Right lobe of liver (tissue), 6 donors: ENCODE measurements around the gene PPM1H. TPM values are rescaled to one million over a fixed set of nuclear protein-coding genes. Genes with fewer than 3 reads are reported as not detected.

Experiments used
- ATAC-seq, 4 donors: fragments of 200-7000 bp; cut with Tn5 transposase; one replicate each; pipeline ENCODE4 v1.9.1; 2020; ENCODE audit warnings: mild to moderate bottlenecking in 4 of 4, moderate library complexity in 4 of 4
- DNase-seq, 3 donors: peaks; one replicate each; pipeline ENCODE4 v3.0.0-alpha.2; 2020
- H3K27ac ChIP-seq, 3 donors: fragments of 200-600 bp; one replicate each; pipeline ENCODE4 v1.8.0; 2022
- H3K27me3 ChIP-seq, 2 donors: fragments of 200-600 bp; one replicate each; pipeline ENCODE4 v1.8.0; 2022
- H3K36me3 ChIP-seq, 4 donors: fragments of 200-600 bp; sonication (generic) in 1 of 4; one replicate each; pipeline versions ENCODE4 v1.5.1 to v1.8.0; 2017 to 2022; ENCODE audit warnings: control low read depth in 1 of 4
- H3K4me1 ChIP-seq, 4 donors: fragments of 200-600 bp; sonication (generic) in 1 of 4; one replicate each; pipeline versions ENCODE4 v1.5.1 to v1.8.0; 2017 to 2022; ENCODE audit warnings: control low read depth in 1 of 4
- H3K4me3 ChIP-seq, 3 donors: fragments of 200-600 bp; one replicate each; pipeline ENCODE4 v1.8.0; 2022
- H3K9me3 ChIP-seq, 4 donors: fragments of 200-600 bp; sonication (generic) in 1 of 4; one replicate each; pipeline versions ENCODE4 v1.5.1 to v1.8.0; 2017 to 2022; ENCODE audit warnings: control low read depth in 1 of 4
- POLR2A ChIP-seq: fragments of 450-650 bp; IDR thresholded peaks from one replicate; pipeline ENCODE4 v1.6.1; 2017; ENCODE audit warnings: antibody characterized with exemption, mild to moderate bottlenecking
- WGBS: methylation state at CpG from one replicate; pipeline ENCODE4 v1.1.6; 2018; ENCODE audit warnings: low coverage, low lambda C conversion rate; ENCODE audit not compliant: insufficient coverage; ENCODE audit errors: missing lambda C conversion rate; 5-methylcytosine and 5-hydroxymethylcytosine counted together
- intact Hi-C, 2 donors: fragments of 100-400 bp; cut with DNase I; formaldehyde crosslinking; loops; one replicate each; pipeline versions ENCODE4 v1.11.2 to v1.14.1; 2022
- total RNA-seq, 6 experiments: library from RNA; depleted of rRNA in 2 of 6; stranded (reverse); fragments of >200 nt in 2 of 6; fragmentation: NEBNext Ultra II Directional in 3 of 6; extraction: Animal tissue kit (Norgen Biotek cat#: 25700) in 3 of 6; gene quantifications; one replicate each; pipeline versions ENCODE4 v1.1.0 to v1.2.4, GENCODE V29; 2016 to 2023
- TF ChIP-seq, protein P1 (sequence below), 4 donors: fragments of 200-600 bp in 3 of 4; fragments of 450-650 bp in 1 of 4; IDR thresholded peaks; one replicate each; pipeline versions ENCODE4 v1.5.1 to v1.8.0; 2016 to 2022; ENCODE audit warnings: antibody characterized with exemption in 4 of 4, mild to moderate bottlenecking in 2 of 4
- donor health status: DM: no; HTN: yes; CAD: no.
- donor health status: DM: no; HTN: no; CAD: no.
- donor health status: DM: no; HTN: no; CAD: no.
- donor health status: DM: no; HTN: yes; CAD: no.
- donor health status: DM: no; HTN: yes; CAD: no.

Gene PPM1H
- total RNA-seq, 6 experiments from 2014 or later: 3.8 to 9.2 (median 6.5) TPM

DNA sequence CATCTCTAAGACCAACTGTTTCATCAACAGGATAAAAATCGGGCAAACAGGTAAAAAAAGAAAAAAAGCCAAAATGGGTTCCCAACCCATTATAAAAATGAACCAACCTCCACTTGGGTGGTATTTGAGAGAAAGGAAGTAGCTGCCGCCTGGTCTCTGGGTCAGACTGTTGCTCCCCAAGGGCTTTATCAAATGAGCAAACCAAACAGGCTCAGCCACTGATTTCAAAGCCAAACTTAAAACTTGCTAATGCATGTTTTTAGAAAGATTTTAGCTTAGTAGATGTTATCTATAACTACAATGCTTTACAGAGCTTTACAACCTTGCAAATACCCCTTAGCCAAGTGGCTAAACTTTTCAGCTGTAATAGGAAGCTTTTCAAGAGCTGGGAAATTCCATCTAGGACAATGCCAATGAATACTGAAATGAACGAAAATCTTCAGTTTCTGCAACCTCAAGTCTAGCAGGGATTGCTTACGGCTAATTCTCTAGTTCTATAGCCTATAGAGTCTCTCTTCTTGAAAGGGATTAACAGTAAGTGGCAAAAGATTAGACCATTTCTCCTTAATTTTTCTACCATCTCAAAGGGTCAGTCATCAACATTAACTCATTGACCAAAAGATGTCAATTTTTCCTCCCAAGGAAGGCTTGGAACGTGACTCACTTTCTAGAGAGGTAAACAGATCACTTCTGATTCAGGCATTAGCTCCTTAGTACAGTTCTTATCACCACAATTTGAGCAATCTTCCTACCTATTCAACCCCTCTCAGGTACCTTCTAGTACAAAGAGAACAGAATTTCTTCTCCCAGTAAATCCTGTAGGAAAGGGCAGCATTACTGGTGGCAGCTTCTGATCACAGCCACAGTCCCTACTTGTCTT is 4.2 kb downstream of the PPM1H start:
- Histone ChIP-seq H3K27ac (no peak overlapping the region), H3K9me3 (no peaks in the 10 kb centered on the region), H3K4me3 (no peak overlapping the region), H3K27me3 (no peaks in the 10 kb centered on the region), H3K4me1 (peaks cover 0 to 6% (median 0%) of the 10 kb centered on the region in 4 donors), H3K36me3 (no peaks in the 10 kb centered on the region)
- WGBS: 74% methylated on average over 5 of the region's 5 CpGs
- intact Hi-C loops: no loop called here
- TF ChIP-seq, protein P1, sequence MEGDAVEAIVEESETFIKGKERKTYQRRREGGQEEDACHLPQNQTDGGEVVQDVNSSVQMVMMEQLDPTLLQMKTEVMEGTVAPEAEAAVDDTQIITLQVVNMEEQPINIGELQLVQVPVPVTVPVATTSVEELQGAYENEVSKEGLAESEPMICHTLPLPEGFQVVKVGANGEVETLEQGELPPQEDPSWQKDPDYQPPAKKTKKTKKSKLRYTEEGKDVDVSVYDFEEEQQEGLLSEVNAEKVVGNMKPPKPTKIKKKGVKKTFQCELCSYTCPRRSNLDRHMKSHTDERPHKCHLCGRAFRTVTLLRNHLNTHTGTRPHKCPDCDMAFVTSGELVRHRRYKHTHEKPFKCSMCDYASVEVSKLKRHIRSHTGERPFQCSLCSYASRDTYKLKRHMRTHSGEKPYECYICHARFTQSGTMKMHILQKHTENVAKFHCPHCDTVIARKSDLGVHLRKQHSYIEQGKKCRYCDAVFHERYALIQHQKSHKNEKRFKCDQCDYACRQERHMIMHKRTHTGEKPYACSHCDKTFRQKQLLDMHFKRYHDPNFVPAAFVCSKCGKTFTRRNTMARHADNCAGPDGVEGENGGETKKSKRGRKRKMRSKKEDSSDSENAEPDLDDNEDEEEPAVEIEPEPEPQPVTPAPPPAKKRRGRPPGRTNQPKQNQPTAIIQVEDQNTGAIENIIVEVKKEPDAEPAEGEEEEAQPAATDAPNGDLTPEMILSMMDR (IDR thresholded peaks at IDR 0.05): no peak
- no peak for TF ChIP-seq POLR2A
- DNase-seq: no peak
- ATAC-seq: no peak

DNA sequence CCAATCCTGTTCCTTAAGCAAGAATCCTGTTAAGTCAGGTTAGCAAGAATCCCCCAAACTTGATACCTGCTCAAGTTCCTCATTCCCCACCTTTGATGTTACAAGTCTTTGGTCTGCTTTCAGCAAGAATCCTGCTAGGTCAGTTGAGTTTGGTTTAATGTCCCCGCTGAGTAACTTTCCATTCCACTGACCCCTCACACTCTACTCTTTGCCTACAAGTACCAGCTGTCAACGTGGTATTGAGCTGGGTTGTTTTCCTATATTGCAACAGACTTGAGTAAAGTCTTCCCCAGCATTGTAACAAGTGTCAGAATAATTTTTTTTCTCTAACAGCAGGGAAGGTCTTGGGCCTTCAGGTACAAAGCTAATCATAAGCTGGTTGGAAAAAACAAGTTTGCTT is 6.3 kb downstream of the PPM1H start:
- intact Hi-C loops: no loop called here
- Histone ChIP-seq H3K4me3 (no peak overlapping the region), H3K9me3 (no peaks in the 10 kb centered on the region), H3K4me1 (peaks cover 0 to 6% (median 0%) of the 10 kb centered on the region in 4 donors), H3K27ac (no peak overlapping the region), H3K36me3 (no peaks in the 10 kb centered on the region), H3K27me3 (no peaks in the 10 kb centered on the region)
- no peak for ATAC-seq
- WGBS: 55% methylated on average over 2 of the region's 2 CpGs
- DNase-seq: no peak
- TF ChIP-seq, protein P1 (IDR thresholded peaks at IDR 0.05): no peak
- TF ChIP-seq POLR2A: no peak

DNA sequence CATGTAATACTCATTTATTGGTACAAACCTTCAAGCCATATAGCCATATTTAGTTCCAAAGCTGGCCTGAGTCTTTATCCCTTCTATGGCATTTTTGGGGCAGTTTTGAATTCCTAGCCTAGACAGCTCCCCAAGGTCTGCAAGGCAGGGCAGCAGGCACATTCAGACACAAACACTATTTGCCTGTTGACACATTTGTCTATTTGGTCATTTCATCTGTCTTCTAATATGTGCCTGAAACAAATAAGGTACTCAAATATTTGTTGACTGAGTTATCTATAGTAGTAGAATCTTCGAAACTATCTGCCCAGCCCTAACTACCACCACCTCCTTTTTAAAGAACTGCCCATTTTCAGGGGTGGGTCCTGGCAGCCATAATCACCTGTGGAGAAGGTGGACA is 9.3 kb downstream of the PPM1H start:
- no peaks in the 10 kb centered on the region for H3K4me1 ChIP-seq
- intact Hi-C loops: no loop called here
- 38% methylated on average over 1 of the region's 1 CpG for WGBS
- no peak for DNase-seq
- ATAC-seq: no peak
- no peak overlapping the region for H3K4me3 ChIP-seq
- H3K27me3 ChIP-seq: no peaks in the 10 kb centered on the region
- H3K9me3 ChIP-seq: no peaks in the 10 kb centered on the region
- no peak overlapping the region for H3K27ac ChIP-seq
- H3K36me3 ChIP-seq: no peaks in the 10 kb centered on the region
- no peak for TF ChIP-seq POLR2A
- TF ChIP-seq, protein P1 (IDR thresholded peaks at IDR 0.05): no peak

DNA sequence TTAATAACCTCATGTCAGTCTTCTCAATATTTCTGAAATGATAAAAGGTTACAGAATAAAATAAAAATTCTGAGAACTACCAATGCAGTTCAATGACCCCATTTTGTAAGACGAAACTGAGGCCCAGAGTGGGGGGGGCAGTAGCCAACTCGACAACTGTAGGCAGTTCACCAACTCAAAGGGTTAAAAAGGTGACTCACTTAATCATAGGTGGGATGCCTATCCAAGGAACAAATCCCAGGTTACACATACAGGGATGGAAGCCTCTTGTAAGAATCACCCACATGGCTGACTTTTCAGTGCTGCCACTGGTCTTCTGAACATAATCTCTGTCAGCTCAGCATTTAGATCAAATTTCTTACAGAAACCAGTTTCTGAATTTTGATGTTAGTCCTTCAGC is 10.9 kb downstream of the PPM1H start:
- TF ChIP-seq, protein P1 (IDR thresholded peaks at IDR 0.05): no peak
- no peak for TF ChIP-seq POLR2A
- H3K27me3 ChIP-seq: no peaks in the 10 kb centered on the region
- no peaks in the 10 kb centered on the region for H3K36me3 ChIP-seq
- 80% methylated on average over 2 of the region's 2 CpGs for WGBS
- no peak for ATAC-seq
- H3K4me1 ChIP-seq: no peaks in the 10 kb centered on the region
- DNase-seq: no peak
- no peak overlapping the region for H3K4me3 ChIP-seq
- H3K27ac ChIP-seq: no peak overlapping the region
- H3K9me3 ChIP-seq: no peaks in the 10 kb centered on the region
- intact Hi-C loops: no loop called here
